Measurements from ENCODE around the gene SFTA2. TPM values are rescaled to one million over a fixed set of nuclear protein-coding genes. Genes with fewer than 3 reads are reported as not detected.
"Not testable (repeated sequence)": the region's sequence is repeated elsewhere in the genome, so short reads cannot be mapped to it uniquely, and the experiment has no call there.

Gene SFTA2
- total and polyA plus RNA-seq, 2 experiments from 2014 or later = 8.8 TPM; not detected in 1

DNA sequence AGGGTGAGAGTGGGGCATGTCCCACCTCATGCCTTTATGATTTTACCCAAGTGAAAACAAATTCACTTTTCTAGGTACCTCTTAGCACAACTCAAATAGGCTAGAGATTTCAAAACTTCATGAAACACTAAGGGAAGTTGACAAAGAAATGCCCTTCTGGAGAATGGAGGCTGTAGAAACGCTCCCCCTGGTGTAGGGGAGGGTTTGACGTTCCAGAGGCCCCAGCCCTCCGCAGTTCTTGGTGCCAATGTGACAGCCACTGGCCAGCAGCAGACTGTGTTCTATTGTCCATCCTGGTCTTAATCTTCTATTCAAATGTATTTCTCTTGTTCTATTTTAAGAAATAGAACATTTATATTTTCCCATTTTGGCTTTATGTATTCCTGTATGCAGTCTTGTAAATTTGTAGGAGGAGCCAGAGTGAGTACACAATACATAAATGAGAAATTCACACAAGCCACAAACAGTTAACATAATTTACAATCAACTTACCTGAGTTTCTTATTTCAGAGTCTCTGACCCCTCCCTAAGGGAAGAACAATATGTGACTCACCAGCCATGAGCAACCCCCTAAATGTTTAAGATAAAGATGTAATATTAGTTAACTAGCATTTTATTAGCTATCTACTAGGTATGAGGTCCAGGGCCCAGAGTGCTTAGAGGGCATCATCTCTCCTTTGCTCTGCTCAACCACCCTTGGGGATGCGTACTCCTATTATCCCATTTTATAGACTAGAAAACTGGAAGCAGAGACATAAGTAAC is 42.7 kb upstream of the SFTA2 start:
- 55% methylated on average over 4 of the region's 4 CpGs for WGBS (ENCODE audit: low lambda C conversion rate, missing lambda C conversion rate)
- Histone ChIP-seq H3K4me3 (no peak overlapping the region), H3K9me2 (replicated peaks; ENCODE audit: insufficient read depth) (no peaks in the 10 kb centered on the region), H3K27ac (no peak overlapping the region), H3K36me3 (replicated peaks; ENCODE audit: insufficient read depth, low read depth) (no peaks in the 10 kb centered on the region), H4K20me1 (ENCODE audit: insufficient read depth, poor library complexity, severe bottlenecking) (no peaks in the 10 kb centered on the region), H3K4me1 (ENCODE audit: insufficient read depth) (no peaks in the 10 kb centered on the region), H3K9me3 (ENCODE audit: low read depth) (no peaks in the 10 kb centered on the region), H3K4me2 (no peak overlapping the region), H3K27me3 (no peaks in the 10 kb centered on the region), H2AFZ (no peak overlapping the region), H3K79me2 (no peaks in the 10 kb centered on the region)
- TF ChIP-seq, protein P1, sequence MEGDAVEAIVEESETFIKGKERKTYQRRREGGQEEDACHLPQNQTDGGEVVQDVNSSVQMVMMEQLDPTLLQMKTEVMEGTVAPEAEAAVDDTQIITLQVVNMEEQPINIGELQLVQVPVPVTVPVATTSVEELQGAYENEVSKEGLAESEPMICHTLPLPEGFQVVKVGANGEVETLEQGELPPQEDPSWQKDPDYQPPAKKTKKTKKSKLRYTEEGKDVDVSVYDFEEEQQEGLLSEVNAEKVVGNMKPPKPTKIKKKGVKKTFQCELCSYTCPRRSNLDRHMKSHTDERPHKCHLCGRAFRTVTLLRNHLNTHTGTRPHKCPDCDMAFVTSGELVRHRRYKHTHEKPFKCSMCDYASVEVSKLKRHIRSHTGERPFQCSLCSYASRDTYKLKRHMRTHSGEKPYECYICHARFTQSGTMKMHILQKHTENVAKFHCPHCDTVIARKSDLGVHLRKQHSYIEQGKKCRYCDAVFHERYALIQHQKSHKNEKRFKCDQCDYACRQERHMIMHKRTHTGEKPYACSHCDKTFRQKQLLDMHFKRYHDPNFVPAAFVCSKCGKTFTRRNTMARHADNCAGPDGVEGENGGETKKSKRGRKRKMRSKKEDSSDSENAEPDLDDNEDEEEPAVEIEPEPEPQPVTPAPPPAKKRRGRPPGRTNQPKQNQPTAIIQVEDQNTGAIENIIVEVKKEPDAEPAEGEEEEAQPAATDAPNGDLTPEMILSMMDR (IDR thresholded peaks at IDR 0.05; ENCODE audit: poor library complexity) = no peak
- no peak for TF ChIP-seq EZH2phosphoT487 (IDR thresholded peaks at IDR 0.05; ENCODE audit: low read depth, severe bottlenecking, unreplicated experiment)
- TF ChIP-seq EZH2 (IDR thresholded peaks at IDR 0.05; ENCODE audit: borderline replicate concordance) = no peak
- DNase-seq (ENCODE audit: low spot score) = no peak

DNA sequence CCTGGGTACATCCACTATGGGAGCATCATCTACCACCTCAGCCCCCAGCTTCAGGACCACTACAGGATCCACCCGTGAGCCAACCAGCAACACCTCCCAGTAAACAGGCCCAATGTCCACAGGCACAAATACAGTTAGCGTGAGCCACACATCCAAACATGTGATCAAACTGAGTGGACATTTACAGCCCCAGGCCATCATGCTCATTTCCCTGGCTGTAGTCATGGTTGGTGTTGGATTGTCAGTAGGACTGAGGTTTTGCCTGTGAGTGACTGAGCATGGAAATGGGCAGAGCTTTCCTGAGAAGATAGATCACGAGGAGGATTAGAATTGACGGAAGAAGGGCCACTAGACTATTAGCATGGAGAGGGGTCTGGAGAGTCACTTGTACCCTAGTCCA is 40.8 kb upstream of the SFTA2 start:
- 89% methylated on average over 4 of the region's 4 CpGs for WGBS (ENCODE audit: low lambda C conversion rate, missing lambda C conversion rate)
- Histone ChIP-seq H3K27me3 (no peaks in the 10 kb centered on the region), H3K27ac (no peak overlapping the region), H2AFZ (no peak overlapping the region), H3K4me3 (no peak overlapping the region), H3K4me1 (ENCODE audit: insufficient read depth) (no peaks in the 10 kb centered on the region), H3K9me3 (ENCODE audit: low read depth) (no peaks in the 10 kb centered on the region), H3K4me2 (no peak overlapping the region), H3K36me3 (replicated peaks; ENCODE audit: insufficient read depth, low read depth) (no peaks in the 10 kb centered on the region), H3K9me2 (replicated peaks; ENCODE audit: insufficient read depth) (no peaks in the 10 kb centered on the region), H4K20me1 (ENCODE audit: insufficient read depth, poor library complexity, severe bottlenecking) (no peaks in the 10 kb centered on the region), H3K79me2 (no peaks in the 10 kb centered on the region)
- DNase-seq (ENCODE audit: low spot score) = no peak
- TF ChIP-seq, protein P1 (IDR thresholded peaks at IDR 0.05; ENCODE audit: poor library complexity) = no peak
- TF ChIP-seq EZH2phosphoT487 (IDR thresholded peaks at IDR 0.05; ENCODE audit: low read depth, severe bottlenecking, unreplicated experiment) = no peak
- no peak for TF ChIP-seq EZH2 (IDR thresholded peaks at IDR 0.05; ENCODE audit: borderline replicate concordance)

DNA sequence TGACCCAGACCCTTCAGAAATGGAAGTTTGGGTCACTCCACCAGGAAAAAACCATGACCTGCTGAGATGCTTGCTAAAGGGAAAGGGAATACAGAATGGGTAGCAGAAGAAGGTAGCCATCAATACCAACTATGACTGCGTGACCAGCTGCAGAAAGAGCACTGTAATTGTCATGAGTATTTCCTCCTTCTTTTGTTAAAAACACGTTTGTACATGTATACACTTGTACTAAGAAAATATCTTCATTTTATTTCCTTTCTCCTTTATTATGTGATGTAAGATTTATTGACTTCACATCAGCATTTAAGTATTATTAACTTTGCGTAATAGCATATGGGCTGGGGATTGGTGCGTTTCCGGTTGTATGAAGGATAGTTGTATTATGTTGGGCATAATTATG is 39.0 kb upstream of the SFTA2 start:
- H3K4me3 ChIP-seq = no peak overlapping the region
- TF ChIP-seq, protein P1 (IDR thresholded peaks at IDR 0.05; ENCODE audit: poor library complexity) = no peak
- TF ChIP-seq EZH2 (IDR thresholded peaks at IDR 0.05; ENCODE audit: borderline replicate concordance) (no peak), EZH2phosphoT487 (IDR thresholded peaks at IDR 0.05; ENCODE audit: low read depth, severe bottlenecking, unreplicated experiment) (no peak)
- H3K9me3 ChIP-seq (ENCODE audit: low read depth) = no peaks in the 10 kb centered on the region
- H3K27me3 ChIP-seq = no peaks in the 10 kb centered on the region
- WGBS (ENCODE audit: low lambda C conversion rate, missing lambda C conversion rate) = 82% methylated on average over 5 of the region's 5 CpGs
- no peak overlapping the region for H3K4me2 ChIP-seq
- H3K36me3 ChIP-seq (replicated peaks; ENCODE audit: insufficient read depth, low read depth) = no peaks in the 10 kb centered on the region
- H3K27ac ChIP-seq = no peak overlapping the region
- DNase-seq (ENCODE audit: low spot score) = no peak
- no peaks in the 10 kb centered on the region for H3K79me2 ChIP-seq
- H3K9me2 ChIP-seq (replicated peaks; ENCODE audit: insufficient read depth) = no peaks in the 10 kb centered on the region
- H4K20me1 ChIP-seq (ENCODE audit: insufficient read depth, poor library complexity, severe bottlenecking) = no peaks in the 10 kb centered on the region
- H2AFZ ChIP-seq = no peak overlapping the region
- no peaks in the 10 kb centered on the region for H3K4me1 ChIP-seq (ENCODE audit: insufficient read depth)

DNA sequence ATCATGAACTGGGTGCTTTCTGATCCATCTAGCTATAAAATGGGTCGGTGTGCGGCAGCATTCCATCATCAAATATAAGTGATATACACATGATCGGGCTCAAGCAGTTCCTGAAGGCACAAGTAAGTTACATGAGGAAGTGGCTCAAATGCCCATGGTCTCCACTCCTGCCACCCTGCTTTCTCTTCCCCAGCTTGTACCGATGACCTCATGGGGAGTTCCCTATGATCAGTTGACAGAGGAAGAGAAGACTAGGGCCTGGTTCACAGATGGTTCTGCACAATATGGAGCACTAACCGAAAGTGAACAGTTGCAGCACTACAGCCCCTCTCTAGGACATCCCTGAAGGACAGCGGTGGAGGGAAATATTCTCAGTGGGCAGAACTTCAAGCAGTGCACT is 37.2 kb upstream of the SFTA2 start:
- H3K9me3 ChIP-seq (ENCODE audit: low read depth); H3K27me3 ChIP-seq; H3K9me2 ChIP-seq (replicated peaks; ENCODE audit: insufficient read depth); H4K20me1 ChIP-seq (ENCODE audit: insufficient read depth, poor library complexity, severe bottlenecking); H3K27ac ChIP-seq; H2AFZ ChIP-seq; H3K79me2 ChIP-seq; H3K4me1 ChIP-seq (ENCODE audit: insufficient read depth); H3K4me3 ChIP-seq; H3K36me3 ChIP-seq (replicated peaks; ENCODE audit: insufficient read depth, low read depth); DNase-seq (ENCODE audit: low spot score); H3K4me2 ChIP-seq: not testable (repeated sequence)
- 93% methylated on average over 6 of the region's 6 CpGs for WGBS (ENCODE audit: low lambda C conversion rate, missing lambda C conversion rate)
